ENCODE data around the gene HOXC9. TPM values are rescaled to one million over a fixed set of nuclear protein-coding genes. Genes with fewer than 3 reads are reported as not detected.

The HOXC9 gene
- total RNA-seq, 6 experiments from 2014 or later = not detected

- peaks cover 0 to 7% (median 0%) of the 10 kb centered on the region in 4 donors for H3K4me1 ChIP-seq
- no peaks in the 10 kb centered on the region for H3K36me3 ChIP-seq
- 5% methylated on average over 5 of the region's 10 CpGs for WGBS (ENCODE audit: insufficient coverage, low coverage, low lambda C conversion rate, missing lambda C conversion rate)
- intact Hi-C loops (cut with DNase I) = no loop called here
- H3K27ac ChIP-seq = no peak overlapping the region
- DNase-seq (no peak), ATAC-seq (no peak)
- no peak for TF ChIP-seq POLR2A (IDR thresholded peaks at IDR 0.05)
- TF ChIP-seq, protein P1, sequence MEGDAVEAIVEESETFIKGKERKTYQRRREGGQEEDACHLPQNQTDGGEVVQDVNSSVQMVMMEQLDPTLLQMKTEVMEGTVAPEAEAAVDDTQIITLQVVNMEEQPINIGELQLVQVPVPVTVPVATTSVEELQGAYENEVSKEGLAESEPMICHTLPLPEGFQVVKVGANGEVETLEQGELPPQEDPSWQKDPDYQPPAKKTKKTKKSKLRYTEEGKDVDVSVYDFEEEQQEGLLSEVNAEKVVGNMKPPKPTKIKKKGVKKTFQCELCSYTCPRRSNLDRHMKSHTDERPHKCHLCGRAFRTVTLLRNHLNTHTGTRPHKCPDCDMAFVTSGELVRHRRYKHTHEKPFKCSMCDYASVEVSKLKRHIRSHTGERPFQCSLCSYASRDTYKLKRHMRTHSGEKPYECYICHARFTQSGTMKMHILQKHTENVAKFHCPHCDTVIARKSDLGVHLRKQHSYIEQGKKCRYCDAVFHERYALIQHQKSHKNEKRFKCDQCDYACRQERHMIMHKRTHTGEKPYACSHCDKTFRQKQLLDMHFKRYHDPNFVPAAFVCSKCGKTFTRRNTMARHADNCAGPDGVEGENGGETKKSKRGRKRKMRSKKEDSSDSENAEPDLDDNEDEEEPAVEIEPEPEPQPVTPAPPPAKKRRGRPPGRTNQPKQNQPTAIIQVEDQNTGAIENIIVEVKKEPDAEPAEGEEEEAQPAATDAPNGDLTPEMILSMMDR (IDR thresholded peaks at IDR 0.05) = no peak
- H3K27me3 ChIP-seq = peaks cover 0 to 65% of the 10 kb centered on the region in 2 donors
- H3K9me3 ChIP-seq = no peaks in the 10 kb centered on the region
- no peak overlapping the region for H3K4me3 ChIP-seq
Observed at GRCh38 chr12:54010053-54010971, 10.4 kb downstream of the HOXC9 start.

DNA sequence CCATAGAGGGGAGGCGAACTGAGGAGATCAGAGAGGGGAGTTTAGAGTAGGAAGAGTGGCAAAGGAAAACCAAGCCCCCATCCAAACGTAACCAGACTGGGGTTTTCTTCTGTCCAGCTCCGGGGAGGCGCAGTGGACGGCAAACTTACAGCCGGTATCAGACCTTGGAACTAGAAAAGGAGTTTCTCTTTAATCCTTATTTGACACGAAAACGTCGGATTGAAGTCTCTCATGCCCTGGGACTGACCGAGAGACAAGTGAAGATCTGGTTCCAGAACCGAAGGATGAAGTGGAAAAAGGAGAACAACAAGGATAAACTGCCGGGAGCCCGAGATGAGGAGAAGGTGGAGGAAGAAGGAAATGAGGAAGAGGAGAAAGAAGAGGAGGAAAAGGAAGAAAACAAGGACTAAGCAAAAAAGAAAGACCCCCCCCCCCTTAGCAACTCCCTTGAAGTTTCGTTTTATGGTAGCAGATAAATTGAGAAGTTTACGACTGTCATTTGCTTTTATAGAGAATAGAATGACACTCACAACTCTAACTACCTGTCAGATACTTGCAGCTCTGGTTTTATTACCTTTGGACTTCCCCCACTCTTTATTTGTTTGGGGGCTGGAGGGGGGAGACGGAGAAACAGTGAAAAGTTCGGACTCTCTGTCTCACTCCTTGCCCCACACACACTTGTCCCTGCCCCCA, 11.2 kb downstream of the HOXC9 start:
- no peak overlapping the region for H3K27ac ChIP-seq
- TF ChIP-seq, protein P1 (IDR thresholded peaks at IDR 0.05) = no peak
- no peak for TF ChIP-seq POLR2A (IDR thresholded peaks at IDR 0.05)
- H3K9me3 ChIP-seq = no peaks in the 10 kb centered on the region
- peaks cover 0 to 5% (median 0%) of the 10 kb centered on the region in 4 donors for H3K4me1 ChIP-seq
- peaks cover 0 to 66% of the 10 kb centered on the region in 2 donors for H3K27me3 ChIP-seq
- WGBS (ENCODE audit: insufficient coverage, low coverage, low lambda C conversion rate, missing lambda C conversion rate) = 3% methylated on average over 17 of the region's 17 CpGs
- intact Hi-C loops (cut with DNase I) = no loop called here
- H3K36me3 ChIP-seq = no peaks in the 10 kb centered on the region
- DNase-seq (no peak), ATAC-seq (no peak)
- H3K4me3 ChIP-seq = no peak overlapping the region

- Histone ChIP-seq H3K9me3 (no peaks in the 10 kb centered on the region), H3K4me3 (no peak overlapping the region), H3K27me3 (peaks cover 0 to 70% of the 10 kb centered on the region in 2 donors), H3K4me1 (no peaks in the 10 kb centered on the region), H3K27ac (no peak overlapping the region), H3K36me3 (no peaks in the 10 kb centered on the region)
- ATAC-seq (no peak), DNase-seq (no peak)
- 14% methylated on average over 14 of the region's 14 CpGs for WGBS (ENCODE audit: insufficient coverage, low coverage, low lambda C conversion rate, missing lambda C conversion rate)
- intact Hi-C loops (cut with DNase I) = no loop called here
- no peak for TF ChIP-seq POLR2A (IDR thresholded peaks at IDR 0.05)
- TF ChIP-seq, protein P1 (IDR thresholded peaks at IDR 0.05) = no peak
Observed at GRCh38 chr12:54011665-54012532, 11.9 kb downstream of the HOXC9 start.

DNA sequence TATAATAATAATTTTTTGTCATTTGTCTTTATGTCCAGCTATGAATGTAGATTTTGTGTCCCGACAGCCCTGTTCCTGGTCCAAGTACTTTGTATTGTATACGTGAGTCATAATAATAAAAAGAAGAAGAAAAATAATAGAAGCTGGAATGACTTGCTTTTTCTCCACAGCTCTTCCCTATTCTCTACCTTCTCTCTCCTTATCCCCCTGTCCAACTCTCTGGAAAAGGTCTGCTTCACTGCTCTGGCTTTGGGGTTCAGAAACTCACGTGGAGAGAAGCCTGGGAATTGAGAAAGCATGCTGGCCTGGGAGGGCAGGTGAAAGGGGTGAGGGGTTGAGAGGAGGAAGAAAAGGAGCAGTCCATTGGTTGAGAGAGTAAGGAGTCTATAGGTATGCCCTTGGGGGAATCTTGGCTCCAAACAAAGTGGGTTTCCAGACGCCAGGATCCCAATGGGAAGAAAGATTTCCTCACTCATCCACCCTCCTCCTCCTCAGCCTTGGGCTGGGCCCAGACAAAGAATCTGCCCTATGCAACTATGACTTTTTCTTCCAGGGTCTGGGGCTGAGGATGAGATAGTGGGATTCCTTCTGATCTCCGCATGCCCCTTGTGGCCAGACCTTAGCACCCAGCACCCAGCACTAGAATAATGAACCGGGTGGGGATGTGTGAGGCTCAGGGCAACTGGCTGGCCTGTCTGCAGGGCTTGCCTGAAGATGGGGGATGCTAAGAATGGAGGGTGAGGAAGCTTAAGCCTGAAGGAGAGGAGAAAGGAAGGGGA, 12.9 kb downstream of the HOXC9 start:
- Histone ChIP-seq H3K27ac (no peak overlapping the region), H3K27me3 (peaks cover 0 to 70% of the 10 kb centered on the region in 2 donors), H3K4me1 (no peaks in the 10 kb centered on the region), H3K9me3 (no peaks in the 10 kb centered on the region), H3K36me3 (no peaks in the 10 kb centered on the region), H3K4me3 (no peak overlapping the region)
- no peak for ATAC-seq
- 20% methylated on average over 6 of the region's 6 CpGs for WGBS (ENCODE audit: insufficient coverage, low coverage, low lambda C conversion rate, missing lambda C conversion rate)
- TF ChIP-seq POLR2A (IDR thresholded peaks at IDR 0.05) = no peak
- TF ChIP-seq, protein P1 (IDR thresholded peaks at IDR 0.05) = no peak
- intact Hi-C loops (cut with DNase I) = no loop called here
- DNase-seq = no peak
